Neuronal stem cell (in vitro differentiated cells): ENCODE measurements around the gene B3GNT8.

Experiments used
- DNase-seq: peaks from one replicate; pipeline ENCODE4 v3.0.0-alpha.2; 2013; ENCODE audit warnings: low spot score
- H2AFZ ChIP-seq: one replicate; pipeline ENCODE4 v1.6.1; 2013; ENCODE audit warnings: mild to moderate bottlenecking, low read length, inconsistent platforms
- H2AK5ac ChIP-seq: 2 replicates; pipeline ENCODE4 v1.6.1; 2013; ENCODE audit warnings: low read depth, mild to moderate bottlenecking, inconsistent platforms, low read length, moderate library complexity, mixed read lengths
- H2BK120ac ChIP-seq: 2 replicates; pipeline ENCODE4 v1.6.1; 2013; ENCODE audit warnings: low read depth, mild to moderate bottlenecking, inconsistent platforms, low read length, moderate library complexity, mixed read lengths
- H2BK12ac ChIP-seq: one replicate; pipeline ENCODE4 v1.6.1; 2013; ENCODE audit warnings: low read length, inconsistent platforms
- H2BK15ac ChIP-seq: 2 replicates; pipeline ENCODE4 v1.6.1; 2013; ENCODE audit warnings: mild to moderate bottlenecking, low read length, inconsistent platforms, mixed read lengths
- H2BK5ac ChIP-seq: one replicate; pipeline ENCODE4 v1.6.1; 2013; ENCODE audit warnings: inconsistent platforms, mild to moderate bottlenecking, low read length, moderate library complexity
- H3K14ac ChIP-seq: one replicate; pipeline ENCODE4 v1.6.1; 2013; ENCODE audit warnings: low read length, inconsistent platforms
- H3K18ac ChIP-seq: 2 replicates; pipeline ENCODE4 v1.6.1; 2013; ENCODE audit warnings: low read length, inconsistent platforms
- H3K23ac ChIP-seq: 2 replicates; pipeline ENCODE4 v1.6.1; 2013; ENCODE audit warnings: low read depth, mild to moderate bottlenecking, mixed read lengths, low read length, inconsistent platforms; ENCODE audit not compliant: poor library complexity
- H3K27ac ChIP-seq: replicated peaks from 3 replicates; pipeline ENCODE4 v1.5.1; 2013; ENCODE audit warnings: low read length, inconsistent platforms
- H3K27me3 ChIP-seq, 3 experiments: 2 replicates each; pipeline ENCODE4 v1.6.1; 2013; ENCODE audit warnings: low read length in 3 of 3, mild to moderate bottlenecking in 2 of 3, inconsistent platforms in 1 of 3, low read depth in 1 of 3, mixed read lengths in 1 of 3, moderate library complexity in 1 of 3; ENCODE audit not compliant: control insufficient read depth in 3 of 3, insufficient read depth in 3 of 3
- H3K36me3 ChIP-seq, 2 donors: replicated peaks in 1 of 2; 2 replicates each; pipeline ENCODE4 v1.6.1; 2013; ENCODE audit warnings: low read length in 2 of 2; ENCODE audit not compliant: control insufficient read depth in 2 of 2, insufficient read depth in 2 of 2
- H3K4ac ChIP-seq: 2 replicates; pipeline ENCODE4 v1.6.1; 2013; ENCODE audit warnings: inconsistent platforms, mild to moderate bottlenecking, low read length, moderate library complexity
- H3K4me1 ChIP-seq, 2 donors: 1 replicate in 1 of 2; 2 replicates in 1 of 2; pipeline ENCODE4 v1.6.1; 2013; ENCODE audit warnings: low read length in 2 of 2, low read depth in 1 of 2; ENCODE audit not compliant: control insufficient read depth in 2 of 2, insufficient read depth in 1 of 2
- H3K4me2 ChIP-seq: one replicate; pipeline ENCODE4 v1.6.1; 2013; ENCODE audit warnings: mild to moderate bottlenecking, low read length, inconsistent platforms; ENCODE audit not compliant: insufficient read depth, poor library complexity, severe bottlenecking
- H3K4me3 ChIP-seq, 2 donors: 2 replicates each; pipeline ENCODE4 v1.5.1; 2013; ENCODE audit warnings: low read length in 2 of 2, mild to moderate bottlenecking in 2 of 2, inconsistent platforms in 1 of 2, moderate library complexity in 1 of 2
- H3K79me1 ChIP-seq: one replicate; pipeline ENCODE4 v1.6.1; 2013; ENCODE audit warnings: low read depth, mild to moderate bottlenecking, inconsistent platforms, low read length, moderate library complexity
- H3K9ac ChIP-seq: one replicate; pipeline ENCODE4 v1.6.1; 2013; ENCODE audit warnings: mild to moderate bottlenecking, low read depth, low read length, inconsistent platforms; ENCODE audit not compliant: poor library complexity
- H3K9me3 ChIP-seq, 2 donors: replicated peaks in 1 of 2; 2 replicates each; pipeline versions ENCODE3 to v1.6.1; 2013; ENCODE audit warnings: low read length in 2 of 2, mild to moderate bottlenecking in 2 of 2, inconsistent platforms in 1 of 2, low read depth in 1 of 2, mixed read lengths in 1 of 2, moderate library complexity in 1 of 2; ENCODE audit not compliant: control insufficient read depth in 2 of 2, insufficient read depth in 1 of 2
- H4K8ac ChIP-seq: one replicate; pipeline ENCODE4 v1.6.1; 2013; ENCODE audit warnings: low read depth, mild to moderate bottlenecking, inconsistent platforms, low read length, moderate library complexity
- H4K91ac ChIP-seq: one replicate; pipeline ENCODE4 v1.6.1; 2013; ENCODE audit warnings: low read length, low read depth, mild to moderate bottlenecking, inconsistent platforms; ENCODE audit not compliant: poor library complexity
- WGBS, 2 donors: extraction: QIAGEN DNeasy Blood & Tissue Kit; methylation state at CpG; one replicate each; pipeline ENCODE4 v1.1.7; 2013; ENCODE audit warnings: missing lambda C conversion rate in 2 of 2, mixed read lengths in 1 of 2; ENCODE audit not compliant: insufficient read length in 2 of 2, insufficient replicate concordance in 1 of 2; ENCODE audit errors: extremely low coverage in 2 of 2; 5-methylcytosine and 5-hydroxymethylcytosine counted together

The B3GNT8 gene

DNA sequence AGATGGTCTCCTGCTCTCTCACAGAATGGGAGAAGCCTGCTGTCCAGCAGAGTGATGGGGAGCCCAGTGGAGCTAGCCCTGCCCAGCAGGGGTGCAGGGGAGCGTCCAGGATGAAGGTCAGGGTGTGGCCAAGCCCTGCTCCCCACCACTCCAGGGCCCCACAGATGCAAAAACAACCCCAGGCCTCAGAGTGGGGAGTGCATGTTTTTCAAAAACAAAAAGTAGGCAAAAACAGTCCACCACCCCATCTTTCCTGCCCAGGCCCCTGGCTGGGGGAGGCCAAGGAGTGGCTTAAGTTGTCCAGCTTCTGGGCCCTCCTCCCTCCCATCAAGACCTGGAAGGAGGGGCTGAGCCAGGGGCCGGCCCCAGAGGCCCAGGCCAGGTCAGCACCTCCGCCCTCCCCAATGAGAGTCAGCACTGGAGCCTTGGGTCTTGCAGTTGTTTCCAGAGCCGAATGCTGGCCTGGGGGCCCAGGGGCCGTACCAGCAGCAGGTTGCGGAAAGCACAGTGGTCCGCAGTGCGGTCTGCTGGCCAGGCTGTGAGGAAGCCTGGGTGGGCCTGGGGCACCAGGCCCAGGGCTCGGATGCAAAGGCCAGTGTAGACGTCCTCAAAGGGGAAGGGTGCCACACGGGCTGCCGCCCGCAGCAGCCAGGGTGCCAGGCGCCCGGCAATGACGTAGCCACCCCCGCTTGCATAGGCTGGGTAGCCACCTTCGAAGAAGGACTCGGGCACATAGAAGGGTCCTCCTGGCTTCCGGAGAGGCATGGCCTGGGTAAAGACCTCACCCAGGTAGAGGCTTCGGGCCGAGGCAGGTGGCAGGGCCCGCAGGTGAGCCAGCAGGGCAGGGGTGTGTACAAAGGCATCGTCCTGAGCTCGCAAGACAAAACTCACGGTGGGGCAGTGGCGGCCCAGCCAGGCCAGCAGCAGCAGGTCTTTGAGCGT is 1.7 kb downstream of the B3GNT8 start:
- H3K27ac ChIP-seq: no peak overlapping the region
- peak overlapping the region; percentile 86 for H2AK5ac ChIP-seq
- peak overlapping the region; percentile 93 for H3K23ac ChIP-seq
- H3K27me3 ChIP-seq: no peaks in the 10 kb centered on the region
- peak overlapping the region; percentile 77 for H3K9ac ChIP-seq
- WGBS, 2 donors: no CpG with 5 or more reads among the region's 28 CpGs
- peaks cover 13 to 19% of the 10 kb centered on the region in 2 donors for H3K4me1 ChIP-seq
- H2BK12ac ChIP-seq: no peak overlapping the region
- H3K4me2 ChIP-seq: no peak overlapping the region
- no peak overlapping the region for H4K91ac ChIP-seq
- no peak overlapping the region for H4K8ac ChIP-seq
- peak overlapping the region; percentile 72 for H2BK120ac ChIP-seq
- no peak overlapping the region for H2BK5ac ChIP-seq
- H3K4me3 ChIP-seq: no peak overlapping the region
- H3K36me3 ChIP-seq: peaks cover 20 to 40% of the 10 kb centered on the region in 2 donors
- H3K9me3 ChIP-seq: no peaks in the 10 kb centered on the region
- H2AFZ ChIP-seq: no peak overlapping the region
- no peak overlapping the region for H3K14ac ChIP-seq
- peaks cover 5% of the 10 kb centered on the region for H3K79me1 ChIP-seq
- no peak for DNase-seq
- H3K4ac ChIP-seq: no peak overlapping the region
- no peak overlapping the region for H2BK15ac ChIP-seq
- no peak overlapping the region for H3K18ac ChIP-seq

GRCh38 chr19:41424335-41425173 is 2.6 kb downstream of the B3GNT8 start:
- no peak overlapping the region for H2BK120ac ChIP-seq
- no peak overlapping the region for H2AFZ ChIP-seq
- peaks cover 13 to 19% of the 10 kb centered on the region in 2 donors for H3K4me1 ChIP-seq
- no peak overlapping the region for H2AK5ac ChIP-seq
- WGBS, 2 donors: no CpG with 5 or more reads among the region's 21 CpGs
- H4K91ac ChIP-seq: no peak overlapping the region
- no peak overlapping the region for H2BK12ac ChIP-seq
- no peak overlapping the region for H3K27ac ChIP-seq
- no peaks in the 10 kb centered on the region for H3K27me3 ChIP-seq
- peak overlapping the region; percentile 0 for H3K23ac ChIP-seq
- H3K36me3 ChIP-seq: peaks cover 25 to 48% of the 10 kb centered on the region in 2 donors
- no peak overlapping the region for H3K14ac ChIP-seq
- H3K4ac ChIP-seq: no peak overlapping the region
- H2BK15ac ChIP-seq: no peak overlapping the region
- H3K9me3 ChIP-seq: no peaks in the 10 kb centered on the region
- no peak overlapping the region for H3K4me3 ChIP-seq
- no peak overlapping the region for H3K4me2 ChIP-seq
- H3K9ac ChIP-seq: peak overlapping the region; percentile 3
- DNase-seq: no peak
- peaks cover 5% of the 10 kb centered on the region for H3K79me1 ChIP-seq
- no peak overlapping the region for H2BK5ac ChIP-seq
- no peak overlapping the region for H3K18ac ChIP-seq
- H4K8ac ChIP-seq: no peak overlapping the region

GRCh38 chr19:41422955-41423354 is 4.2 kb downstream of the B3GNT8 start:
- Histone ChIP-seq H4K8ac (no peak overlapping the region), H3K4me3 (no peak overlapping the region), H3K23ac (peak overlapping the region; percentile 17), H3K79me1 (peaks cover 5% of the 10 kb centered on the region), H2AFZ (no peak overlapping the region), H3K14ac (no peak overlapping the region), H3K27ac (no peak overlapping the region), H2BK120ac (no peak overlapping the region), H3K4me2 (no peak overlapping the region), H3K4me1 (peaks cover 8 to 13% of the 10 kb centered on the region in 2 donors), H4K91ac (no peak overlapping the region), H3K9ac (no peak overlapping the region), H3K9me3 (peaks cover 0 to 2% of the 10 kb centered on the region in 2 donors), H3K18ac (no peak overlapping the region), H2AK5ac (no peak overlapping the region), H3K36me3 (peaks cover 29 to 55% of the 10 kb centered on the region in 2 donors), H2BK15ac (no peak overlapping the region), H3K4ac (no peak overlapping the region), H3K27me3 (no peaks in the 10 kb centered on the region), H2BK12ac (no peak overlapping the region), H2BK5ac (no peak overlapping the region)
- WGBS, 2 donors: no CpG with 5 or more reads among the region's 12 CpGs
- no peak for DNase-seq

GRCh38 chr19:41422456-41422855 is 4.7 kb downstream of the B3GNT8 start:
- no peak overlapping the region for H4K91ac ChIP-seq
- DNase-seq: no peak
- no peak overlapping the region for H3K4me2 ChIP-seq
- peak overlapping the region; percentile 17 for H3K23ac ChIP-seq
- H3K9ac ChIP-seq: no peak overlapping the region
- no peak overlapping the region for H3K4ac ChIP-seq
- no peak overlapping the region for H4K8ac ChIP-seq
- H3K4me1 ChIP-seq: peaks cover 3 to 8% of the 10 kb centered on the region in 2 donors
- peaks cover 5% of the 10 kb centered on the region for H3K79me1 ChIP-seq
- H3K18ac ChIP-seq: no peak overlapping the region
- no peak overlapping the region for H2AK5ac ChIP-seq
- no peak overlapping the region for H2BK120ac ChIP-seq
- no peaks in the 10 kb centered on the region for H3K27me3 ChIP-seq
- H2BK12ac ChIP-seq: no peak overlapping the region
- no peak overlapping the region for H3K14ac ChIP-seq
- no peak overlapping the region for H2BK15ac ChIP-seq
- H3K27ac ChIP-seq: no peak overlapping the region
- H2BK5ac ChIP-seq: no peak overlapping the region
- no peak overlapping the region for H2AFZ ChIP-seq
- no CpG with 5 or more reads among the region's 18 CpGs for WGBS, 2 donors
- no peak overlapping the region for H3K4me3 ChIP-seq
- H3K36me3 ChIP-seq: peaks cover 29 to 55% of the 10 kb centered on the region in 2 donors
- H3K9me3 ChIP-seq: peaks cover 0 to 2% of the 10 kb centered on the region in 2 donors
